SH-SY5Y (cell line): ENCODE results near the gene GAN.

Experiments
- GATA2 ChIP-seq: IDR thresholded peaks from 2 replicates; pipeline ENCODE4 v1.6.1; 2011; ENCODE audit warnings: mild to moderate bottlenecking, low read depth, low read length
- GATA3 ChIP-seq: IDR thresholded peaks from 2 replicates; pipeline ENCODE4 v1.6.1; 2011; ENCODE audit warnings: low read depth, mild to moderate bottlenecking, low read length, moderate library complexity

DNA sequence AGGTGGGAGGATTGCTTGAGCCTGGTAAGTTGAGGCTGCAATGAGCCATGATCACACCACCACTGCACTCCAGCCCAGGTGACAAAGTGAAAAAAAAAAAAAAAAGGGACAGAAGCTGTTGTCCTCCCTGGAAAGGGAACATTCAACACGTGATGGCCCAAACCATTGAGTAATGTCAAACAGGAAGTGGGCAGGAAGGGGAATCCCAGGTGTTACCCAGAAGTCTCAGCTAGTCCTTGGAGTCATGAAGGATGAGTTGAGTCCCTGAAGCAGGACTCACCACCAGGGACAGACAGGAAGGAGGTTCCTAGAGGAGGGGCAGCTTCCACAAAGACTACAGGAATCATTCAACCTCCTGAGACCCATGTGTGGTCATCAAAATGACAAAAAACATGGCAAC lies 110.0 kb downstream of the GAN start:
- no peak for TF ChIP-seq GATA2
- TF ChIP-seq GATA3, result no peak
